ENCODE results near the gene VWA3B. TPM values are rescaled to one million over a fixed set of nuclear protein-coding genes. Genes with fewer than 3 reads are reported as not detected.
"Not testable (repeated sequence)": the region's sequence is repeated elsewhere in the genome, so short reads cannot be mapped to it uniquely, and the experiment has no call there.

Gene VWA3B
- total RNA-seq, 1 donor: not detected

DNA sequence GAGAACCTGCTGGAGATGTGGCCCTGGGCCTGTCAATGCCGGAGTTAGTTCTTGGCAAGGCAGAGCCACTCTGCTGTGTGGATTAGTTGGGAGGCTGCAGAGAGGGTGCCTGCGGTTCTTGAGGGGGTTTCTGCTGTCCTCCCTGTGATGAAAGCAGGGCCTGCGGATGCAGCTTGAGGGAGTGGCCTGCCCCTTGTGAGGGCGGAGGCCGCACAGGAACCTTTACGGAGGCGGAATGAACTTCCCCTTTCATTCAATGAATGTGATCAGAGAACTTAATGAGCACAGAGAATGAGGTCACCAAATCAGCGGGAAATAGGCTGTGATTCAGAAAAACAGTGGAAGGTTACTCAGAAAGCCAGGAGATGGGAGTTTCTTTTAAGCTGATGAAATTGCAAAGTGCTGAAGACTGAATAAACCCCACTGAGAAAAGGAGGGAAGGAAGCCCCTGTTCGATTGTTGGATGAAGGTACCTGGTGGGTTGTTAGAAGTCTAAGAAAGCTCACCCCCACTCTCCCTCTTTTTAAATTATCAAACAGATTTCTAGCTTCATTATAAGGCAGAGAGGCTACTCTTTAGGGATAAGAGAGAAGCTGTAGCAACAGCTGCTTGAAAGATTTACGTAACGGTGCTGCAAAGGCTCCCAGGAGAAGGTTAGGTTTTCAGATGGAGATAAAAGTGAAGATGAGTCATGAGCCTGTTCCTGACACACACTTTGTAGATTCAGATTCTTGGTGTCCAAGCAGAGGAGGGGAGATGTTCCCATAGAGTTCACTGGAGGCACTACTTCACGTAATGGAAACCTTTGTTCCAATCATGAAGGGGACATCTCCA, 47.4 kb downstream of the VWA3B start:
- no peak overlapping the region for H3K27ac ChIP-seq (ENCODE audit: low read depth, low read length)
- no peaks in the 10 kb centered on the region for H4K20me1 ChIP-seq (ENCODE audit: insufficient read depth, low read length)
- no peaks in the 10 kb centered on the region for H3K4me1 ChIP-seq (ENCODE audit: insufficient read depth, low read length)
- TF ChIP-seq, protein P1, sequence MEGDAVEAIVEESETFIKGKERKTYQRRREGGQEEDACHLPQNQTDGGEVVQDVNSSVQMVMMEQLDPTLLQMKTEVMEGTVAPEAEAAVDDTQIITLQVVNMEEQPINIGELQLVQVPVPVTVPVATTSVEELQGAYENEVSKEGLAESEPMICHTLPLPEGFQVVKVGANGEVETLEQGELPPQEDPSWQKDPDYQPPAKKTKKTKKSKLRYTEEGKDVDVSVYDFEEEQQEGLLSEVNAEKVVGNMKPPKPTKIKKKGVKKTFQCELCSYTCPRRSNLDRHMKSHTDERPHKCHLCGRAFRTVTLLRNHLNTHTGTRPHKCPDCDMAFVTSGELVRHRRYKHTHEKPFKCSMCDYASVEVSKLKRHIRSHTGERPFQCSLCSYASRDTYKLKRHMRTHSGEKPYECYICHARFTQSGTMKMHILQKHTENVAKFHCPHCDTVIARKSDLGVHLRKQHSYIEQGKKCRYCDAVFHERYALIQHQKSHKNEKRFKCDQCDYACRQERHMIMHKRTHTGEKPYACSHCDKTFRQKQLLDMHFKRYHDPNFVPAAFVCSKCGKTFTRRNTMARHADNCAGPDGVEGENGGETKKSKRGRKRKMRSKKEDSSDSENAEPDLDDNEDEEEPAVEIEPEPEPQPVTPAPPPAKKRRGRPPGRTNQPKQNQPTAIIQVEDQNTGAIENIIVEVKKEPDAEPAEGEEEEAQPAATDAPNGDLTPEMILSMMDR (IDR thresholded peaks at IDR 0.05; ENCODE audit: extremely low read depth, low read depth, low read length): no peak
- H3K79me2 ChIP-seq (ENCODE audit: insufficient read depth, low read length): no peaks in the 10 kb centered on the region
- no peaks in the 10 kb centered on the region for H3K9me3 ChIP-seq (ENCODE audit: low read depth, low read length)
- H3K4me3 ChIP-seq (ENCODE audit: insufficient read depth, low read length): no peak overlapping the region
- no peak for DNase-seq (ENCODE audit: insufficient read length, low spot score, missing footprints)
- H3K4me2 ChIP-seq (ENCODE audit: insufficient read depth, low read length): no peak overlapping the region
- H3K36me3 ChIP-seq (ENCODE audit: insufficient read depth, low read length): no peaks in the 10 kb centered on the region
- H3K27me3 ChIP-seq (ENCODE audit: insufficient read depth, low read length): peaks cover 14% of the 10 kb centered on the region
- no peak overlapping the region for H2AFZ ChIP-seq (ENCODE audit: low read length)

DNA sequence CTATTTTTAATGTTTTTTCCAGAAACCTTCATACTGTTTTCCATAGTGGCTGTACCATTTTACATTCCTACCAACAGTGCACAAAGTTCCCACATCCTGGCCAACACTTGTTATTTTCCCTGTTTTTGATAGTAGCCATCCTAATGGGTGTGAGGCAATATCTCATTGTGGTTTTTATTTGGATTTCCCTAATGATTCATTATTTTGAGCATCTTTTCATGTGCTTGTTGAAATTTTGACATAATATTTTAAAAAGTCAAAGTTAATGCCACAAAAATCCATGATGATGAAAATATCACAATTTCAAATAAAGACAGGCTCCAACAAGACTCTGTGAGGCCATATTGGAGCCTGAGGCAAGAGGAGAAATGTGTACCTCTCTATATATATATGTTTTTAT, 50.2 kb downstream of the VWA3B start:
- Histone ChIP-seq H3K27ac (ENCODE audit: low read depth, low read length) (no peak overlapping the region), H3K79me2 (ENCODE audit: insufficient read depth, low read length) (no peaks in the 10 kb centered on the region), H3K9me3 (ENCODE audit: low read depth, low read length) (no peaks in the 10 kb centered on the region), H3K4me2 (ENCODE audit: insufficient read depth, low read length) (no peak overlapping the region), H2AFZ (ENCODE audit: low read length) (no peak overlapping the region), H3K4me1 (ENCODE audit: insufficient read depth, low read length) (no peaks in the 10 kb centered on the region), H3K36me3 (ENCODE audit: insufficient read depth, low read length) (no peaks in the 10 kb centered on the region), H4K20me1 (ENCODE audit: insufficient read depth, low read length) (no peaks in the 10 kb centered on the region), H3K27me3 (ENCODE audit: insufficient read depth, low read length) (peaks cover 2% of the 10 kb centered on the region), H3K4me3 (ENCODE audit: insufficient read depth, low read length) (no peak overlapping the region)
- TF ChIP-seq, protein P1 (IDR thresholded peaks at IDR 0.05; ENCODE audit: extremely low read depth, low read depth, low read length): no peak
- DNase-seq (ENCODE audit: insufficient read length, low spot score, missing footprints): no peak

DNA sequence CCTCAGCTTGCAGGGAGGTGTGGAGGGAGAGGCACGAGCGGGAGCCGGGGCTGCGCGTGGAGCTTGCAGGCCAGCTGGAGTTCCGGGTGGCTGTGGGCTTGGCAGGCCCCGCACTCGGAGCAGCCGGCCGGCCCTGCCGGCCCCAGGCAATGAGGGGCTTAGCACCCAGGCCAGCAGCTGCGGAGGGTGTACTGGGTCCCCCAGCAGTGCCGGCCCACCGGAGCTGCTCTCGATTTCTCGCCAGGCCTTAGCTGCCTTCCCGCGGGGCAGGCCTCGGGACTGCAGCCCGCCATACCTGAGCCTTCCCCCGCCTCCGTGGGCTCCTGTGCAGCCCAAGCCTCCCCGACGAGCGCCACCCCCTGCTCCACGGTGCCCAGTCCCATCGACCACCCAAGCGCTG, 52.0 kb downstream of the VWA3B start:
- H3K27me3 ChIP-seq (ENCODE audit: insufficient read depth, low read length); DNase-seq (ENCODE audit: insufficient read length, low spot score, missing footprints); H3K4me2 ChIP-seq (ENCODE audit: insufficient read depth, low read length); H2AFZ ChIP-seq (ENCODE audit: low read length); H3K4me3 ChIP-seq (ENCODE audit: insufficient read depth, low read length); H3K4me1 ChIP-seq (ENCODE audit: insufficient read depth, low read length); H3K79me2 ChIP-seq (ENCODE audit: insufficient read depth, low read length); H3K9me3 ChIP-seq (ENCODE audit: low read depth, low read length); H4K20me1 ChIP-seq (ENCODE audit: insufficient read depth, low read length); H3K27ac ChIP-seq (ENCODE audit: low read depth, low read length); H3K36me3 ChIP-seq (ENCODE audit: insufficient read depth, low read length): not testable (repeated sequence)

DNA sequence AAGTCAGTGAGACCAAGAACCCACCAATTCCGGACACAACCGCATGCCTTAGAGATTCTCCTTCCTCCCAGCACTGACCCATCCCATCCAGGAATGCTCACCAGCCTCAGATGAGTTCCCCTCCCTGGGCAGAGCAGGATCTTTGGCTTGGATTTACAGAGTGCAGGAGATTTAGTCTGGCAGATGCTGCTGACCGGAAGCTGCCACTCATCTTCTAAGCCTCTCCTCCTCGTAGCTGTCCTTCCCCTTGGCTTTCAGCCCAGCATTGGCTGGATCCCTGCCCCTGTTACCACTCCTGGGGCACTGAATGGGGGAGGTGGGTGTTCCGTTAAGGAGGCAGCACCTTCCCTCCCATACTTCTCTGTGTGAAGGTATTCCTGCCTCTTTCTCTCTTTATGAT, 53.2 kb downstream of the VWA3B start:
- Histone ChIP-seq H2AFZ (ENCODE audit: low read length) (peak overlapping the region; percentile 70), H3K27me3 (ENCODE audit: insufficient read depth, low read length) (no peaks in the 10 kb centered on the region), H3K27ac (ENCODE audit: low read depth, low read length) (no peak overlapping the region), H3K4me3 (ENCODE audit: insufficient read depth, low read length) (no peak overlapping the region), H3K79me2 (ENCODE audit: insufficient read depth, low read length) (no peaks in the 10 kb centered on the region), H4K20me1 (ENCODE audit: insufficient read depth, low read length) (no peaks in the 10 kb centered on the region), H3K4me2 (ENCODE audit: insufficient read depth, low read length) (peak overlapping the region; percentile 53), H3K4me1 (ENCODE audit: insufficient read depth, low read length) (no peaks in the 10 kb centered on the region), H3K9me3 (ENCODE audit: low read depth, low read length) (no peaks in the 10 kb centered on the region), H3K36me3 (ENCODE audit: insufficient read depth, low read length) (no peaks in the 10 kb centered on the region)
- no peak for DNase-seq (ENCODE audit: insufficient read length, low spot score, missing footprints)
- TF ChIP-seq, protein P1 (IDR thresholded peaks at IDR 0.05; ENCODE audit: extremely low read depth, low read depth, low read length): no peak
